ENCODE results near the gene RUNX2.

DNA sequence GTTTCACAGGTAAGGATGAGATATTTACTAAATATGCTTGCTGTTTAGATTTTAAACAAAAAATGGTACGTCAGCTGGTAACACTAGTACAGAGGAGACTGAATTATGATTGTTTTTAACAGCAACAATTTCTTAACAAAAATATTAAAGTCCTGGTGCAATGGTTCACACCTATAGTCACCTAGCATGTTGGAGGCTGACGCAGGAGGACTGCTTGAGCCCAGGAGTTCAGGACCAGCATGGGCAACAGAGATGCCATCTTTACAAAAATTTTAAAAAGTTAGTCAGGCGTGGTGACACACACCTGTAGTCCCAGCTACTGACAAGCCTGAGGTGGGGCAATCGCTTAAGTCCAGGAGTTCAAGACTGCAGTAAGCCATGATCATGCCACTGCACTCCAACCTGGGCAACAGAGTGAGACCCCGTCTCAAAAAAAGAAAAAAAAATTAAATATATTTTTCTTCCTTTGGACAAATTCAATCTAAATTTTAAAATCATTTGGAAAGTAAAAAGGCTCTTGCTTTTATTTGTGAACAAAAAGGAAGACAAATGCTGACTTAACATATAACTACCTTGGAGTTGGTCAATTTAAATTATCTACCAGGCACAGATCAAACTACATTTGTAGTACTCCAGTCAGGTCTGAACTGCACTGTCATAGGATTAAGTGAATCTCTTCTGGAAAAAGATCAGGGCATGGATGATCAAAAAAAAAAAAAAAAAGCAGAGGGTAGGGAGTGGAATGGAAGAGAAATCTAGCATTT is 38.2 kb upstream of the RUNX2 start:
- TF ChIP-seq, protein P1, sequence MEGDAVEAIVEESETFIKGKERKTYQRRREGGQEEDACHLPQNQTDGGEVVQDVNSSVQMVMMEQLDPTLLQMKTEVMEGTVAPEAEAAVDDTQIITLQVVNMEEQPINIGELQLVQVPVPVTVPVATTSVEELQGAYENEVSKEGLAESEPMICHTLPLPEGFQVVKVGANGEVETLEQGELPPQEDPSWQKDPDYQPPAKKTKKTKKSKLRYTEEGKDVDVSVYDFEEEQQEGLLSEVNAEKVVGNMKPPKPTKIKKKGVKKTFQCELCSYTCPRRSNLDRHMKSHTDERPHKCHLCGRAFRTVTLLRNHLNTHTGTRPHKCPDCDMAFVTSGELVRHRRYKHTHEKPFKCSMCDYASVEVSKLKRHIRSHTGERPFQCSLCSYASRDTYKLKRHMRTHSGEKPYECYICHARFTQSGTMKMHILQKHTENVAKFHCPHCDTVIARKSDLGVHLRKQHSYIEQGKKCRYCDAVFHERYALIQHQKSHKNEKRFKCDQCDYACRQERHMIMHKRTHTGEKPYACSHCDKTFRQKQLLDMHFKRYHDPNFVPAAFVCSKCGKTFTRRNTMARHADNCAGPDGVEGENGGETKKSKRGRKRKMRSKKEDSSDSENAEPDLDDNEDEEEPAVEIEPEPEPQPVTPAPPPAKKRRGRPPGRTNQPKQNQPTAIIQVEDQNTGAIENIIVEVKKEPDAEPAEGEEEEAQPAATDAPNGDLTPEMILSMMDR (IDR thresholded peaks at IDR 0.05; ENCODE audit: poor library complexity, severe bottlenecking), result no peak
- TF ChIP-seq RAD21 (conservative IDR thresholded peaks at IDR 0.05) (no peak), EZH2 (IDR thresholded peaks at IDR 0.05; ENCODE audit: borderline replicate concordance, insufficient read depth, low read length, poor library complexity, severe bottlenecking) (no peak), TAF1 (IDR thresholded peaks at IDR 0.05; ENCODE audit: low read depth) (no peak), POLR2AphosphoS5 (IDR thresholded peaks at IDR 0.05) (no peak), MXI1 (conservative IDR thresholded peaks at IDR 0.05; ENCODE audit: poor library complexity, severe bottlenecking) (no peak)
- TF ChIP-seq, protein P2, sequence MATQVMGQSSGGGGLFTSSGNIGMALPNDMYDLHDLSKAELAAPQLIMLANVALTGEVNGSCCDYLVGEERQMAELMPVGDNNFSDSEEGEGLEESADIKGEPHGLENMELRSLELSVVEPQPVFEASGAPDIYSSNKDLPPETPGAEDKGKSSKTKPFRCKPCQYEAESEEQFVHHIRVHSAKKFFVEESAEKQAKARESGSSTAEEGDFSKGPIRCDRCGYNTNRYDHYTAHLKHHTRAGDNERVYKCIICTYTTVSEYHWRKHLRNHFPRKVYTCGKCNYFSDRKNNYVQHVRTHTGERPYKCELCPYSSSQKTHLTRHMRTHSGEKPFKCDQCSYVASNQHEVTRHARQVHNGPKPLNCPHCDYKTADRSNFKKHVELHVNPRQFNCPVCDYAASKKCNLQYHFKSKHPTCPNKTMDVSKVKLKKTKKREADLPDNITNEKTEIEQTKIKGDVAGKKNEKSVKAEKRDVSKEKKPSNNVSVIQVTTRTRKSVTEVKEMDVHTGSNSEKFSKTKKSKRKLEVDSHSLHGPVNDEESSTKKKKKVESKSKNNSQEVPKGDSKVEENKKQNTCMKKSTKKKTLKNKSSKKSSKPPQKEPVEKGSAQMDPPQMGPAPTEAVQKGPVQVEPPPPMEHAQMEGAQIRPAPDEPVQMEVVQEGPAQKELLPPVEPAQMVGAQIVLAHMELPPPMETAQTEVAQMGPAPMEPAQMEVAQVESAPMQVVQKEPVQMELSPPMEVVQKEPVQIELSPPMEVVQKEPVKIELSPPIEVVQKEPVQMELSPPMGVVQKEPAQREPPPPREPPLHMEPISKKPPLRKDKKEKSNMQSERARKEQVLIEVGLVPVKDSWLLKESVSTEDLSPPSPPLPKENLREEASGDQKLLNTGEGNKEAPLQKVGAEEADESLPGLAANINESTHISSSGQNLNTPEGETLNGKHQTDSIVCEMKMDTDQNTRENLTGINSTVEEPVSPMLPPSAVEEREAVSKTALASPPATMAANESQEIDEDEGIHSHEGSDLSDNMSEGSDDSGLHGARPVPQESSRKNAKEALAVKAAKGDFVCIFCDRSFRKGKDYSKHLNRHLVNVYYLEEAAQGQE (IDR thresholded peaks at IDR 0.05; ENCODE audit: borderline replicate concordance), result no peak
